Mesothelial cell of epicardium (in vitro differentiated cells): Measurements from ENCODE around the gene CKB. TPM values are rescaled to one million over a fixed set of nuclear protein-coding genes. Genes with fewer than 3 reads are reported as not detected.

ENCODE experiments used
- DNase-seq, 2 experiments: peaks; one replicate each; pipeline ENCODE4 v3.0.0; 2021; ENCODE audit warnings: low spot score in 2 of 2; ENCODE audit not compliant: unreplicated experiment in 2 of 2
- H3K27ac Mint-ChIP-seq: 2 replicates; pipeline ENCODE4 v1.8.0; 2021; ENCODE audit warnings: mixed read lengths
- H3K27me3 Mint-ChIP-seq: 2 replicates; pipeline ENCODE4 v1.8.0; 2021; ENCODE audit warnings: low read depth, mixed read lengths
- H3K36me3 Mint-ChIP-seq: 2 replicates; pipeline ENCODE4 v1.8.0; 2021; ENCODE audit warnings: mixed read lengths
- H3K4me1 Mint-ChIP-seq: 2 replicates; pipeline ENCODE4 v1.8.0; 2021; ENCODE audit warnings: mixed read lengths
- H3K4me3 Mint-ChIP-seq: 2 replicates; pipeline ENCODE4 v1.8.0; 2021; ENCODE audit warnings: mild to moderate bottlenecking, moderate library complexity, mixed read lengths
- H3K9me3 Mint-ChIP-seq: 2 replicates; pipeline ENCODE4 v1.8.0; 2021; ENCODE audit warnings: mixed read lengths
- CTCF ChIP-seq: fragments of 200-600 bp; sonication (generic); IDR thresholded peaks from one replicate; pipeline ENCODE4 v1.5.0; 2021; ENCODE audit warnings: antibody characterized with exemption; ENCODE audit not compliant: unreplicated experiment
- total RNA-seq: library from RNA; stranded (reverse); gene quantifications from 3 replicates; pipeline ENCODE4 v1.2.1, GENCODE V29; 2021

CKB gene
- total RNA-seq, 1 donor from 2014 or later: 50.6 TPM

- Mint-ChIP-seq H3K9me3 (no peaks in the 10 kb centered on the region), H3K36me3 (no peaks in the 10 kb centered on the region), H3K27ac (no peak overlapping the region), H3K4me3 (peak overlapping the region; percentile 62), H3K4me1 (peaks cover 29% of the 10 kb centered on the region), H3K27me3 (peaks cover 36% of the 10 kb centered on the region)
- DNase-seq: no peak
- TF ChIP-seq CTCF: no peak
Observed at GRCh38 chr14:103520269-103520656, 2.4 kb downstream of the CKB start.

GRCh38 chr14:103519837-103520212, 2.8 kb downstream of the CKB start:
- no peak for DNase-seq
- Mint-ChIP-seq H3K9me3 (no peaks in the 10 kb centered on the region), H3K27me3 (peaks cover 31% of the 10 kb centered on the region), H3K4me3 (peak overlapping the region; percentile 52), H3K36me3 (no peaks in the 10 kb centered on the region), H3K4me1 (peaks cover 25% of the 10 kb centered on the region), H3K27ac (no peak overlapping the region)
- no peak for TF ChIP-seq CTCF

GRCh38 chr14:103519043-103519836, 3.4 kb downstream of the CKB start:
- peaks cover 25% of the 10 kb centered on the region for H3K27me3 Mint-ChIP-seq
- DNase-seq: no peak
- peaks cover 23% of the 10 kb centered on the region for H3K4me1 Mint-ChIP-seq
- H3K36me3 Mint-ChIP-seq: no peaks in the 10 kb centered on the region
- no peak overlapping the region for H3K27ac Mint-ChIP-seq
- H3K9me3 Mint-ChIP-seq: no peaks in the 10 kb centered on the region
- peak overlapping the region; percentile 52 for H3K4me3 Mint-ChIP-seq
- no peak for TF ChIP-seq CTCF

GRCh38 chr14:103518422-103519042, 4.1 kb downstream of the CKB start:
- DNase-seq: peak in 1 of 2 experiments; percentile 71
- H3K27ac Mint-ChIP-seq: no peak overlapping the region
- H3K36me3 Mint-ChIP-seq: no peaks in the 10 kb centered on the region
- peak; percentile 72 for TF ChIP-seq CTCF
- no peak overlapping the region for H3K4me3 Mint-ChIP-seq
- peaks cover 19% of the 10 kb centered on the region for H3K4me1 Mint-ChIP-seq
- H3K9me3 Mint-ChIP-seq: no peaks in the 10 kb centered on the region
- peaks cover 18% of the 10 kb centered on the region for H3K27me3 Mint-ChIP-seq

- Mint-ChIP-seq H3K4me1 (peaks cover 18% of the 10 kb centered on the region), H3K27me3 (peaks cover 13% of the 10 kb centered on the region), H3K36me3 (no peaks in the 10 kb centered on the region), H3K27ac (no peak overlapping the region), H3K4me3 (no peak overlapping the region), H3K9me3 (no peaks in the 10 kb centered on the region)
- DNase-seq: no peak
- no peak for TF ChIP-seq CTCF
Observed at GRCh38 chr14:103517721-103518421, 4.8 kb downstream of the CKB start.
